IMR-90 (cell line): ENCODE results near the gene PSMC3. TPM values are rescaled to one million over a fixed set of nuclear protein-coding genes. Genes with fewer than 3 reads are reported as not detected.

Experiments used
- ATAC-seq: fragments of 200-7000 bp; cut with Tn5 transposase; 2 replicates; pipeline ENCODE4 v1.9.1; 2020; ENCODE audit warnings: low read depth, mild to moderate bottlenecking, moderate library complexity
- BruUV-seq: library from RNA; stranded (reverse); fragments of 400-500 nt; replicated peaks from 2 replicates; lab custom pipeline; 2021; lab: Mats Ljungman, UMichigan
- CTCF ChIA-PET: fragments of 300-600 bp; formaldehyde crosslinking; extraction: SDS; loops from one replicate; lab custom pipeline; 2021; ENCODE audit warnings: antibody characterized with exemption; lab: Yijun Ruan, JAX
- POLR2A ChIA-PET: fragments of 300-600 bp; sonication (Branson Sonifier 250); formaldehyde crosslinking; loops from one replicate; lab custom pipeline; 2022; ENCODE audit warnings: antibody characterized with exemption; ENCODE audit not compliant: unreplicated experiment; lab: Charles Lee
- DNase-seq: peaks from one replicate; pipeline ENCODE4 v3.0.0; 2013
- H2AFZ ChIP-seq: replicated peaks from 2 replicates; pipeline ENCODE3; 2013; ENCODE audit warnings: low read length, mild to moderate bottlenecking; ENCODE audit not compliant: poor library complexity
- H2AK5ac ChIP-seq: 2 replicates; pipeline ENCODE4 v1.6.1; 2013; ENCODE audit warnings: low read depth, low read length, inconsistent platforms
- H2AK9ac ChIP-seq: replicated peaks from 2 replicates; pipeline ENCODE3; 2013; ENCODE audit warnings: mild to moderate bottlenecking, low read depth, low read length, moderate library complexity; ENCODE audit not compliant: poor library complexity
- H2BK120ac ChIP-seq: 2 replicates; pipeline ENCODE4 v1.6.1; 2013; ENCODE audit warnings: low read depth, low read length, inconsistent platforms
- H2BK15ac ChIP-seq: 3 replicates; pipeline ENCODE4 v1.6.1; 2013; ENCODE audit warnings: low read depth, low read length, inconsistent platforms
- H2BK20ac ChIP-seq: 2 replicates; pipeline ENCODE4 v1.6.1; 2013; ENCODE audit warnings: low read depth, mild to moderate bottlenecking, inconsistent platforms, low read length, moderate library complexity
- H2BK5ac ChIP-seq: 2 replicates; pipeline ENCODE4 v1.6.1; 2013; ENCODE audit warnings: mild to moderate bottlenecking, low read depth, low read length, inconsistent platforms; ENCODE audit not compliant: poor library complexity, severe bottlenecking
- H3K14ac ChIP-seq: replicated peaks from 2 replicates; pipeline ENCODE4 v1.6.1; 2013; ENCODE audit warnings: low read depth, low read length, inconsistent platforms
- H3K18ac ChIP-seq: 2 replicates; pipeline ENCODE4 v1.6.1; 2013; ENCODE audit warnings: low read depth, low read length, control low read depth
- H3K23ac ChIP-seq: 2 replicates; pipeline ENCODE4 v1.6.1; 2013; ENCODE audit warnings: low read depth, low read length, inconsistent platforms
- H3K27ac ChIP-seq: 2 replicates; pipeline ENCODE4 v1.5.1; 2013; ENCODE audit warnings: mild to moderate bottlenecking, control low read depth, low read length; ENCODE audit not compliant: insufficient read depth
- H3K27me3 ChIP-seq: 2 replicates; pipeline ENCODE4 v1.6.1; 2013; ENCODE audit warnings: low read length; ENCODE audit not compliant: control insufficient read depth, insufficient read depth
- H3K36me3 ChIP-seq: 2 replicates; pipeline ENCODE4 v1.6.1; 2013; ENCODE audit warnings: low read length, mixed read lengths; ENCODE audit not compliant: control insufficient read depth, insufficient read depth
- H3K4ac ChIP-seq: 2 replicates; pipeline ENCODE4 v1.6.1; 2013; ENCODE audit warnings: low read depth, low read length, inconsistent platforms
- H3K4me1 ChIP-seq: 2 replicates; pipeline ENCODE4 v1.6.1; 2013; ENCODE audit warnings: low read length, mixed read lengths; ENCODE audit not compliant: control insufficient read depth, insufficient read depth
- H3K4me2 ChIP-seq: 2 replicates; pipeline ENCODE4 v1.6.1; 2013; ENCODE audit warnings: low read depth, mild to moderate bottlenecking, control low read depth, low read length, moderate library complexity
- H3K4me3 ChIP-seq: 2 replicates; pipeline ENCODE4 v1.5.1; 2013; ENCODE audit warnings: low read depth, mild to moderate bottlenecking, control low read depth, low read length, moderate library complexity; ENCODE audit not compliant: insufficient read depth
- H3K56ac ChIP-seq: 2 replicates; pipeline ENCODE4 v1.6.1; 2013; ENCODE audit warnings: low read length, inconsistent platforms; ENCODE audit not compliant: insufficient read depth; ENCODE audit errors: extremely low read depth
- H3K79me1 ChIP-seq, 2 experiments: 2 replicates each; pipeline ENCODE4 v1.6.1; 2013; ENCODE audit warnings: low read length in 2 of 2, inconsistent platforms in 1 of 2, low read depth in 1 of 2
- H3K9ac ChIP-seq: 2 replicates; pipeline ENCODE4 v1.6.1; 2013; ENCODE audit warnings: low read depth, low read length, control low read depth
- H3K9me1 ChIP-seq: 2 replicates; pipeline ENCODE4 v1.6.1; 2013; ENCODE audit warnings: low read length, inconsistent platforms; ENCODE audit not compliant: insufficient read depth
- H3K9me3 ChIP-seq: 2 replicates; pipeline ENCODE4 v1.6.1; 2013; ENCODE audit warnings: low read length; ENCODE audit not compliant: control insufficient read depth, insufficient read depth
- H4K20me1 ChIP-seq: 2 replicates; pipeline ENCODE4 v1.6.1; 2013; ENCODE audit warnings: low read length, inconsistent platforms; ENCODE audit not compliant: insufficient read depth
- H4K5ac ChIP-seq: 2 replicates; pipeline ENCODE4 v1.6.1; 2013; ENCODE audit warnings: mild to moderate bottlenecking, low read depth, low read length, control low read depth
- H4K8ac ChIP-seq, 2 experiments: 2 replicates each; pipeline ENCODE4 v1.6.1; 2013; ENCODE audit warnings: low read depth in 2 of 2, low read length in 2 of 2, control low read depth in 1 of 2, inconsistent platforms in 1 of 2
- H4K91ac ChIP-seq: 2 replicates; pipeline ENCODE4 v1.6.1; 2013; ENCODE audit warnings: low read depth, low read length, inconsistent platforms; ENCODE audit not compliant: insufficient read depth
- RAD21 ChIP-seq: IDR thresholded peaks from 2 replicates; pipeline ENCODE4 v1.6.1; 2012; ENCODE audit warnings: low read length, improper control_type of control experiment
- RCOR1 ChIP-seq: IDR thresholded peaks from 2 replicates; pipeline ENCODE4 v1.6.1; 2012; ENCODE audit warnings: mild to moderate bottlenecking, low read length, improper control_type of control experiment; ENCODE audit not compliant: insufficient replicate concordance
- WGBS, 2 experiments: methylation state at CpG; one replicate each; pipeline versions ENCODE4 v1.1.5 to v1.1.7; 2013; ENCODE audit warnings: missing lambda C conversion rate in 2 of 2; ENCODE audit not compliant: insufficient read length in 1 of 2; ENCODE audit errors: extremely low coverage in 2 of 2; 5-methylcytosine and 5-hydroxymethylcytosine counted together
- dilution Hi-C: fragments of 300-500 bp; cut with HindIII; formaldehyde crosslinking; loops from one replicate; pipeline ENCODE4 v1.14.3; 2018; ENCODE audit warnings: low sequenced_read_pairs; ENCODE audit not compliant: unreplicated experiment
- in situ Hi-C: fragments of 300-500 bp; cut with MboI; formaldehyde crosslinking; loops from 3 replicates; pipeline ENCODE4 v1.14.3; 2019; ENCODE audit warnings: low sequenced_read_pairs, inconsistent platforms, mixed read lengths
- intact Hi-C: fragments of 100-400 bp; cut with micrococcal nuclease; formaldehyde crosslinking; loops from 2 replicates; pipeline ENCODE4 v1.10.0; 2022
- polyA plus RNA-seq, 3 experiments: library from polyadenylated mRNA; depleted of rRNA; stranded (reverse); fragments of >200 nt; gene quantifications; 2 replicates each; pipeline ENCODE4 v1.2.3, GENCODE V29; 2012; ENCODE audit warnings: low replicate concordance in 1 of 3
- total RNA-seq: library from RNA; depleted of rRNA; stranded (reverse); fragments of >200 nt; gene quantifications from 2 replicates; pipeline ENCODE4 v1.2.3, GENCODE V29; 2012

Gene PSMC3
- total and polyA plus RNA-seq, 2 of the 4 experiments (the other 2 are of a cell fraction), result 238 to 253 TPM

GRCh38 chr11:47380078-47380477 is 46.2 kb downstream of the PSMC3 start:
- no peak for ATAC-seq
- no peak overlapping the region for H2AFZ ChIP-seq
- no peak overlapping the region for H3K14ac ChIP-seq
- TF ChIP-seq RAD21 (no peak), RCOR1 (no peak)
- H3K9me3 ChIP-seq, result no peaks in the 10 kb centered on the region
- no peak overlapping the region for H3K23ac ChIP-seq
- no peak overlapping the region for H3K4me2 ChIP-seq
- H2AK5ac ChIP-seq, result no peak overlapping the region
- WGBS, 2 experiments, result 86 to 100% methylated on average over 1 of the region's 2 CpGs
- no peak overlapping the region for H3K27ac ChIP-seq
- H4K5ac ChIP-seq, result no peak overlapping the region
- H4K8ac ChIP-seq, result no peak overlapping the region
- no peak for DNase-seq
- dilution Hi-C loops, result no loop called here
- no TSS peak for BruUV-seq
- H2BK15ac ChIP-seq, result no peak overlapping the region
- H3K18ac ChIP-seq, result no peak overlapping the region
- intact Hi-C loops, result no loop called here
- ChIA-PET CTCF (no interaction called here), POLR2A (no interaction called here)
- H3K4me3 ChIP-seq, result no peak overlapping the region
- H2BK20ac ChIP-seq, result no peak overlapping the region
- H3K4me1 ChIP-seq, result no peaks in the 10 kb centered on the region
- no peak overlapping the region for H3K9ac ChIP-seq
- H2AK9ac ChIP-seq, result no peak overlapping the region
- H3K56ac ChIP-seq, result no peak overlapping the region
- no peaks in the 10 kb centered on the region; the same call in 1 of the 2 replicates for H4K20me1 ChIP-seq
- in situ Hi-C loops, result no loop called here
- no peaks in the 10 kb centered on the region for H3K36me3 ChIP-seq
- H2BK120ac ChIP-seq, result no peak overlapping the region
- peaks cover 7% of the 10 kb centered on the region; the same call in 1 of the 2 replicates for H3K27me3 ChIP-seq
- H3K9me1 ChIP-seq, result no peaks in the 10 kb centered on the region; the same call in 1 of the 2 replicates
- H2BK5ac ChIP-seq, result peak overlapping the region; percentile 54
- no peak overlapping the region for H3K4ac ChIP-seq
- H4K91ac ChIP-seq, result no peak overlapping the region
- H3K79me1 ChIP-seq, result no peaks in the 10 kb centered on the region
